Chondrocyte (in vitro differentiated cells): ENCODE data around the gene TIMM17B. TPM values are rescaled to one million over a fixed set of nuclear protein-coding genes. Genes with fewer than 3 reads are reported as not detected.
A peak's percentile ranks its signal among the peaks of the same experiment; 100 is the strongest.

Source experiments
- DNase-seq: peaks from one replicate; pipeline ENCODE4 v3.0.0; 2021; ENCODE audit warnings: mixed read lengths, low spot score
- H3K27ac Mint-ChIP-seq: one replicate; pipeline ENCODE4 v1.8.0; 2021; ENCODE audit warnings: mild to moderate bottlenecking, moderate library complexity, mixed read lengths; ENCODE audit not compliant: unreplicated experiment
- H3K27me3 Mint-ChIP-seq: 2 replicates; pipeline ENCODE4 v1.8.0; 2021; ENCODE audit warnings: low read depth, mixed read lengths
- H3K36me3 Mint-ChIP-seq: 2 replicates; pipeline ENCODE4 v1.8.0; 2021; ENCODE audit warnings: low read depth, mixed read lengths
- H3K4me1 Mint-ChIP-seq: 2 replicates; pipeline ENCODE4 v1.8.0; 2021; ENCODE audit warnings: low read depth, mild to moderate bottlenecking, mixed read lengths
- H3K4me3 Mint-ChIP-seq: one replicate; pipeline ENCODE4 v1.8.0; 2021; ENCODE audit warnings: mild to moderate bottlenecking, moderate library complexity, mixed read lengths; ENCODE audit not compliant: unreplicated experiment
- H3K9me3 Mint-ChIP-seq: 2 replicates; pipeline ENCODE4 v1.8.0; 2021; ENCODE audit warnings: low read depth, mixed read lengths
- total RNA-seq: library from RNA; stranded (reverse); gene quantifications from 3 replicates; pipeline ENCODE4 v1.2.1, GENCODE V29; 2021
- TF ChIP-seq, protein P1 (sequence below): fragments of 200-600 bp; sonication (generic); IDR thresholded peaks from 2 replicates; pipeline ENCODE4 v1.5.0; 2021; ENCODE audit warnings: antibody characterized with exemption, mild to moderate bottlenecking, moderate library complexity

The TIMM17B gene
- total RNA-seq, 1 donor from 2014 or later, result 38.0 TPM

DNA sequence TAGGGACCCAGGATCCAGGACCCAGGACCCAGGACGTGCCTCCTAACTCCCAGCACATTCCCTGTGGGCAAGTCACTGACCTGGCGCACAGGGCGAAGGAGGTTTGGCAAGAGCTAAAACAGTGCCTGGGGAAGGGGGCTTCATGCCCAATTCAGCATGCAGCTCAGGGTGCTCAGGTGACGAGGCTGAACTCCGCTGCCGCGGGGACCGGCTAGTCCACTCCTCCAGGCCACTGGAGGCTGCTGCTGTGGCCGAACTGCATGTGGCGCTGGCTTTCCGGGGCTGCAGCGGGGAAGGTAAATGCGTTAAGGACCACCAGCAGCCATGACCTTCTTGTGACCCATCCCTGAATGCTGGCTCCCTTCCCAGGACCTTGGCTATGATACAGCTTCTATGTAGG is 26.2 kb upstream of the TIMM17B start:
- DNase-seq, result no peak
- H3K27me3 Mint-ChIP-seq, result no peaks in the 10 kb centered on the region
- TF ChIP-seq, protein P1, sequence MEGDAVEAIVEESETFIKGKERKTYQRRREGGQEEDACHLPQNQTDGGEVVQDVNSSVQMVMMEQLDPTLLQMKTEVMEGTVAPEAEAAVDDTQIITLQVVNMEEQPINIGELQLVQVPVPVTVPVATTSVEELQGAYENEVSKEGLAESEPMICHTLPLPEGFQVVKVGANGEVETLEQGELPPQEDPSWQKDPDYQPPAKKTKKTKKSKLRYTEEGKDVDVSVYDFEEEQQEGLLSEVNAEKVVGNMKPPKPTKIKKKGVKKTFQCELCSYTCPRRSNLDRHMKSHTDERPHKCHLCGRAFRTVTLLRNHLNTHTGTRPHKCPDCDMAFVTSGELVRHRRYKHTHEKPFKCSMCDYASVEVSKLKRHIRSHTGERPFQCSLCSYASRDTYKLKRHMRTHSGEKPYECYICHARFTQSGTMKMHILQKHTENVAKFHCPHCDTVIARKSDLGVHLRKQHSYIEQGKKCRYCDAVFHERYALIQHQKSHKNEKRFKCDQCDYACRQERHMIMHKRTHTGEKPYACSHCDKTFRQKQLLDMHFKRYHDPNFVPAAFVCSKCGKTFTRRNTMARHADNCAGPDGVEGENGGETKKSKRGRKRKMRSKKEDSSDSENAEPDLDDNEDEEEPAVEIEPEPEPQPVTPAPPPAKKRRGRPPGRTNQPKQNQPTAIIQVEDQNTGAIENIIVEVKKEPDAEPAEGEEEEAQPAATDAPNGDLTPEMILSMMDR, result no peak
- peaks cover 16% of the 10 kb centered on the region for H3K4me1 Mint-ChIP-seq
- H3K9me3 Mint-ChIP-seq, result peaks cover 5% of the 10 kb centered on the region
- H3K4me3 Mint-ChIP-seq, result no peak overlapping the region
- H3K27ac Mint-ChIP-seq, result no peak overlapping the region
- H3K36me3 Mint-ChIP-seq, result peaks cover 10% of the 10 kb centered on the region

DNA sequence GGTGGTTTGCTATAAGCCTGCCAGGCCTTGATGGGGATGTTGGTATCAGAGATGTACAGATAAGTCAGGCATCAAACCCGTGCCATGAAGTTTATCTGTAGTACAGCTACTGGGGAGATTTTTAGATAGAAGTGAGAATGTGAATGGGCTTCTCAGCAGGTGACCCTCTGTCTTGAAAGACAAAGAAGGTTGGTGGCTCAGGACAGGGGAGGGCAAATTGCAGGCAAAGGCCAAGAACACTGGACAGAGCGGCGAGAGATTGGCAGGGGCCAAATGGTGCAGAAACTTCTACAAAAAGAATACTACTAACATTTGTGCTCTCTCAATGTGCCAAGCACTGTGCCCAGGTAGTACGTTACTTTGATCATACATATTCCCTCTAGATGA is 23.1 kb upstream of the TIMM17B start:
- peaks cover 10% of the 10 kb centered on the region for H3K36me3 Mint-ChIP-seq
- H3K9me3 Mint-ChIP-seq, result peaks cover 5% of the 10 kb centered on the region
- no peak overlapping the region for H3K4me3 Mint-ChIP-seq
- no peak overlapping the region for H3K27ac Mint-ChIP-seq
- no peaks in the 10 kb centered on the region for H3K27me3 Mint-ChIP-seq
- peaks cover 33% of the 10 kb centered on the region for H3K4me1 Mint-ChIP-seq
- TF ChIP-seq, protein P1, result no peak
- no peak for DNase-seq

DNA sequence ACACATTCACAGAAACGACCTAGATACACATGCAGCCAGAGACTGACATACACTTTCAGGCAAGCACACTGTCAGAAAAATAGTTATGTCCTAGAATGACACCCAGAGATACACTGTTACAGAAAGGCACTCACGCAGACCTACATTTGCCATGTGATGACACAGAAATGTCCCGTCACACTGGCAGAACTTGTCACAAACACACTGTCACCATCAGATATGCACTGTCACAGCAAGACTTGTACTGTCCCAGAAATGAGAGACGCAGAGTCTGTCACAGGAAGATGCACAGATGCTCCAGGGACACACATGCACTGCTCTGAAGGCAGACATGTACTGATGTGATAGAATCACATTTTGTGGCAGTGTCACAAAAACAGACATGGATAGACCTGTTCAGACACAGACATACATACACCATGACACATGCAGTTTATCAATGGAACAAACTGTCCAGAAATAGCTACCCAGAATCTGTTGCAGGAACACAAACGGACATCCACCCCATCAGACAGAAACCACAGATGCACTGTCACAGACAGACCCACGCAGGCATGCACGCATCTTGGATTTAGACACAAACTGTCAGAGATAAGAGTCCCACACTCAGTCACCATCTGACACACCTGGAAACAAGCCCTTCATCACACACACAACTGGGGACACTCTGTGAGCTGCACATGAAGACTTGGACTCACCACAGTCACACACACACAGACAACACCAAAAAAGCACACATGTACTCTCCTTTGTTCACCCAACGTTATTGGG is 22.6 kb upstream of the TIMM17B start:
- H3K4me3 Mint-ChIP-seq, result no peak overlapping the region
- peaks cover 33% of the 10 kb centered on the region for H3K4me1 Mint-ChIP-seq
- no peaks in the 10 kb centered on the region for H3K27me3 Mint-ChIP-seq
- H3K9me3 Mint-ChIP-seq, result peaks cover 5% of the 10 kb centered on the region
- H3K27ac Mint-ChIP-seq, result peak overlapping the region; percentile 67
- peaks cover 7% of the 10 kb centered on the region for H3K36me3 Mint-ChIP-seq
- DNase-seq, result no peak
- TF ChIP-seq, protein P1, result no peak

DNA sequence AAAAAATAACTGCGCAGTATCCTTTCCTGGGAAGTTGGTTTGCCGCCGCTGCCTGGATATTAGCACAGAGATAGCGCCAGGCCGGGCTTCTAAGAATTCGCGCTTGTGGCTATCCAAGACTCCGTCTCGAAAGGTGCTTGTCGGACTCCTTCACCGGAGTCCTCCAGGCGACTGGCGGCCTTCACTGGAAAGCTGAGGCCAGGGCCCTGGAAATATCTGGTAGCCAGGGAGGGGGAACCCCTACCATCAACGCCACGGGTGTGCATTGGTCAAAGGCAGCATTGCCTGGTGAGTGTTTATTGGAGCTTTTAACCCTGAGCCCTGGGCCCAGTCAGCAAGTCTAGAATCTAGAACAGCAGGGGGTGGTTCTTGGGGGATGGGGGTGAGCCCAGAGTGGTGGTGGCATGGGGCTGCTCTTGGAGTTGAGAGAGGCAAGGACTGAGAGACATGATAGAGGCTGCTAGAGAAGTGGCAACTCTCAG is 21.8 kb upstream of the TIMM17B start:
- H3K27ac Mint-ChIP-seq, result peak overlapping the region; percentile 67
- peaks cover 33% of the 10 kb centered on the region for H3K4me1 Mint-ChIP-seq
- no peaks in the 10 kb centered on the region for H3K27me3 Mint-ChIP-seq
- peaks cover 3% of the 10 kb centered on the region for H3K9me3 Mint-ChIP-seq
- TF ChIP-seq, protein P1, result no peak
- H3K4me3 Mint-ChIP-seq, result peak overlapping the region; percentile 75
- peaks cover 10% of the 10 kb centered on the region for H3K36me3 Mint-ChIP-seq
- no peak for DNase-seq

DNA sequence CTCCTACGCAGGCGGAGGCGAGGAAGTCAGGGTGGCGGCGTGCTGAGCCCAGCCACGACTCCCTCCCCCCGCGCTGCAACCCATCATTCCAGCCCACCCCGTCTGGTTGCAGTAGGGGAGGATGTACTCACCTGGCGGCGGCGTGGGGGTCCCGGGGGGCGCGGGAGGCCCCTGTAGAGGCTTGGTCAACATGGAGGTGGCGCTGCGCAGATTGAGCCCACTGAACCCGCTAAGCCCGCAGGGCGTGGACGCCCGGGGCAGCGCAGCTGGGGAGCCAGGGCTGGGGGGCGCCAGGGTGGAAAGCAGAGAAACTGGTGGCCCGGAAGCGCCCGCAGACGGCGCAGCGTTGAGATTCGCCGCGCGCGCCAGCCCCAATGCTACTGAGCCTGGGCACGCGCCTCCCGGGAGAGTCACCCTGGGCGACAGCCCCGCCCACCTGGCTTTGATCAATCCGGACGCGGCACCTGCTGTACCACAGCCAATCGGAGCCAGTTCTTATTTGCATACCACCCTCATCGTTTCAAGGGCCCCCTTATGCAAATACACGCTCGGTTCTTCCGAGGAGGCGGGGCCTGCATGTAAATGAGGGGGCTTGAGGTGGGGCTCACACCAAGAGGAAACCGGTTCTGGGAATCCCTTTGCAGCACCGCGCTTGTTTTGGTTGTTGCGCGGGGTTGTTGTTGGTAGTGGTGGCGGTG is 21.2 kb upstream of the TIMM17B start, which contains the start of gene PIM2:
Gene PIM2, minus strand, starts transcription at position 382 of the 698 bp plus-strand sequence. Its CDS starts 190 bp downstream, at position 192.
- Mint-ChIP-seq H3K36me3 (peaks cover 7% of the 10 kb centered on the region), H3K4me3 (peak within 1 kb of the TSS; percentile 75), H3K9me3 (no peaks in the 10 kb centered on the region), H3K27ac (peak within 1 kb of the TSS; percentile 85), H3K4me1 (peaks cover 33% of the 10 kb centered on the region), H3K27me3 (no peaks in the 10 kb centered on the region)
- DNase-seq, result no peak
- TF ChIP-seq, protein P1, result peak; percentile 27
